Astrocyte (in vitro differentiated cells and primary cell): ENCODE measurements around the gene THRA.

Experiments used
- CTCF ChIP-seq: IDR thresholded peaks from 2 replicates; pipeline ENCODE4 v1.5.1; 2011; ENCODE audit warnings: low read depth, mild to moderate bottlenecking, inconsistent platforms, low read length, moderate library complexity; ENCODE audit not compliant: insufficient read depth
- EZH2 ChIP-seq: IDR thresholded peaks from 2 replicates; pipeline ENCODE4 v1.6.1; 2012; ENCODE audit warnings: mild to moderate bottlenecking, low read length, inconsistent platforms; ENCODE audit not compliant: insufficient read depth

GRCh38 chr17:40072040-40072734 is 9.4 kb downstream of the THRA start:
- TF ChIP-seq CTCF (no peak), EZH2 (no peak)
